ENCODE data around the gene EXOC3L2.
"Not testable (repeated sequence)": the region's sequence is repeated elsewhere in the genome, so short reads cannot be mapped to it uniquely, and the experiment has no call there.

The EXOC3L2 gene

DNA sequence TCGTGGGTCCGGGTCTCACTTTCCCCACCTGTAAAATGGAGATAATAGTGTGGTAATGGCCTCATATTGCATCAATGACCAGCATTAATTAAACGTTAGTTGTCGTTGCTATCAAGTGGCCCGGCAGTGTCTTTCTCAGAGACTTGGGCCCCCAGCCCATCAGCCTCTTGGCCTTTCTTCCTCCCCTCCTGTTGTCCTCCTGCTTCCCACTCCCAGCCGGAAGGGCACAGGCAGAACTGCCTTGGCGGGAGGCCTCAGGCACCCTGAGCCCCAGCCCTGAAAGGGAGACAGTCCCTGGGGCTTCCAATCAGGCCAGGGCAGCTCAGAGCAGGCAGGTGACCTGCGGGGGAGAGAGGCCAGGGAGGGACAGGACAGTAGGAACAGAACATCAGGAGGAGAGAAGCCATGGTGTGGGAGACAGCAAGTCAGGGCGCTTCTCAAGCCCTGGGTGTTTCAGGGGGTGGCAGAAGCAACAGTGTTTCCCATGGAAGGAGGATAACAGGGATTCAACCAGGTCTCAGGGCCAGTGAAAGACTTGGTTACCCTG is 10.5 kb upstream of the EXOC3L2 start:
- no peak for DNase-seq

- no peak for DNase-seq
Measured at GRCh38 chr19:45254044-45254531, 8.9 kb upstream of the EXOC3L2 start.

DNA sequence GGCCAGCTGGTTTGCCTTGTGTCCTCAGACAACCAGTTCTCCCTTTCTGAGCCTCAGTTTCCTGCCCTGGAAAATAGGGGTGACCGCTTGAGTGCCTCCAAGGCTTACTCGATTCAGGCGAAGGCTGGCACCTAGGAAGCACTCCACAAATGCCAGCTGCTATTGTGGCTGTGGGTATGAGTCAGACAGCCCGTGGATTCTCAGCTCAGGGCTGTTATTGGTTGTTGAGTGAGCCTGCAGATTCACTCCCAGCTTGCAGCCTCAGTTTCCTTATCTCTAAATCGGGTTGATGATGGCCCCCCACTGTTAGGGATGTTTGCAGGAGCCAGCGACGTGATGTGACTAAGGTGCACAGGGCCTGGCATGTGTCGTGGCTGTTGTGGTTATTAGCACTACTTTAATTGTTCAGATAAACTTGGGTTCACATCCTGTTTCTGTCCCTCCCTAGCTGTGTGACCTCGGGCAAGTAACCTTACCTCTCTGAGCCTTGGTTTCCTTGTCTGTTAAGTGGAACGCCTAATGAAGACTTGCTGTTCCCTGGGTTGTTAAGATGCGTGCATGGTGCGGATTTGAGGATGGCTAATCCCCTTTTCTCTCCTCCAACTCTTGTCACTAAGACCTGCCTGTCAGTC is 8.3 kb upstream of the EXOC3L2 start:
- no peak for DNase-seq

DNA sequence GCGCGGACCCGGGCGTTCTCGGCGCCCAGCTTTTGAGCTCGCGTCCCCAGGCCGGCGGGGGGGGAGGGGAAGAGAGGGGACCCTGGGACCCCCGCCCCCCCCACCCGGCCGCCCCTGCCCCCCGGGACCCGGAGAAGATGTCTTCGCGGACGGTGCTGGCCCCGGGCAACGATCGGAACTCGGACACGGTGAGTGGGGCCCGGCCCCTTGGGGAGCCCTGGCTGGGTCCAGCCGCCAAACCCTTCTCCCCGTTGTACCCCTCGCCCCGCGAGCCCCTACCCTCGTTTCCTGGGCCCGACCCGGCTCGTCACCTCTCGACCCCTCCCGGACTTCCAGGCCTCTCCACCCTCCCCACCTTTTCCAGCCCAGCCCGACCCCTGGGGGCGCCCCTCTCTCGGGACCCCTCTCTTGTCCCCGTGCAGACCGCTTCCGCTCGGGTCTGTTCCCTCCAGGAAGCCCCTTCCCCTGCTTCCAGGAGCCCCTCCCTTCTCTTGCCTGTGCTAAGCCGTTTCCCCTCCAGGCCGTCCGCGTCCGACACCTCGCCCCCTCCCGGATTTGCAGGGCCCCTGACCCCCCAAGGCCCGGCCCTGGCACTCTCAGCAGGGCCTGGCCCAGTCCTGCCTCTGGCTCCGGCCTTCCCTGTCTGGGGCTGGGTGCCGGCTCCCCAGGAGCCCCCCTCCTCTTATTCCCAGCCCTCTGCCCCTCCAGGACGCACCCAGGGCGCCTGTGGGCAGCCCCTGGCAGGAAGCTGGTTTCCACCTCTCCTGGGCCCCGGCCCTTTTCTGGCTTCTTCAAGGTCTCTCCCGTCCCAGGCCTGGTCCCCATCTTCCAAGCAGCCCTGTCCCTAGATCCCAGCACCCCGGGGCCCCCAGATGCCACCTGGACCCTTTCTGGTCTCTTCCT is 6.5 kb upstream of the EXOC3L2 start:
- no peak for DNase-seq

DNA sequence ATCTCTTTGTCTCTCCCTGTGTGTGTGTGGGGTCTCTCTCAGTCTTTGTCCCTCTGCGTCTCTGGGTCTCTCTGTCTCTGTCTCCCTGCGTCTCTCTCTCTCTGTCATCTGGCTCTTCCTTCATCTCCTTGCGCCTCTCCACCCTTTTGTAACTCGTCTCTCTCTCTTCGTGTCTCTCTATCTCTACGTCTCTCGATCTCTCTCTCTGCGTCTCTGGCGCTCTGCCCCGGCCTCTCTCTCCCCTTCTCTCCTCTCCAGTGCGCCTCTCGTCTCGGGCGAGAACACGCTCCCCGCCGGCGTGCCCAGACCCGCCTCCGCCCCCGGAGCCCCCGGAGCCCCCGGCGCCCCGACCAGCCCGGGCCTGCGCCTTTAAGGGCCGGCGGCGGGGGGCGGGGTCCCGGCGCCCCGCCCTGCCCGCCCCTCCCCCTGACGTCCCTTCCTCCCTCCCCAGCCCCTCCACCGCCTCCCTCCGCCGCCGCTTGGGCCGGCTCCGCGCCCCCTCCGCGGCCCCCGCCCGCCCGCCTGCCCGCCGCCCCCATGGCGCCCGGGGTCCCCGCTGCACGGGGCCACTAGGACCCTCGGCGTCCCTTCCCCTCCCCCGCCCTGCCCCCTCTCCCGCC is 5.7 kb upstream of the EXOC3L2 start, which contains the start of gene MARK4:
MARK4 (plus strand) TSS at position 440 of the 620 bp plus-strand sequence. CDS start 318 bp downstream, outside the sequence.
- no peak for DNase-seq

DNA sequence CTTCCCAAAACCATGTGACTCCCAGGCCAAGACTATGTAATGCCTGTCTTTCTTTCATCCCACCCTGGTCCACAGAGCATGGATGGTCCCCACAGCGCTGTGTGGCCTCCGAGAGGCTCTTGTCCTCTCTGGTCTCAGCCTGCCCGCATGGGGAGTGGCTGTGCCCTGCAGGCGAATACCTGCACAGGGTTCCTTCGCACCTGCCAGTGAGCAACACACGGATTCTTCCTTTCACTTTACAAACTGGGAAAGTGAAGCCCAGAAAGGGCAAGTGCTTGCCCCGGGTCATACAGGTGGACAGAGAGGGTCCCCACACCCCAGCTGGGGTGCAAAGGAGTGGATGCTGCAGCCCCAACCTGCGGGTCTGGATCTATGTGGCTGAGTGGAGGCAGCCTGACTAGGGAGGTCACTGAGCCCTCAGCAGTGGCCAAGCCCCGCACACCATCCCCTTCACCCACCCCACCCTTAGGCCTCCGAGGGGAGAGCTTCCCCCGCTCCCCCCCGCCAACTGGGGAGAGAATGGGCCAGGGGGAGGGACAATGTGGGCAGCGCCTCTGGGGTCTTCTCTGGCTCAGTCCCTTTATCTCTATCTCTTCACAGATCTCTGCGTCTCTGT is 5.1 kb upstream of the EXOC3L2 start:
- DNase-seq, result no peak

DNA sequence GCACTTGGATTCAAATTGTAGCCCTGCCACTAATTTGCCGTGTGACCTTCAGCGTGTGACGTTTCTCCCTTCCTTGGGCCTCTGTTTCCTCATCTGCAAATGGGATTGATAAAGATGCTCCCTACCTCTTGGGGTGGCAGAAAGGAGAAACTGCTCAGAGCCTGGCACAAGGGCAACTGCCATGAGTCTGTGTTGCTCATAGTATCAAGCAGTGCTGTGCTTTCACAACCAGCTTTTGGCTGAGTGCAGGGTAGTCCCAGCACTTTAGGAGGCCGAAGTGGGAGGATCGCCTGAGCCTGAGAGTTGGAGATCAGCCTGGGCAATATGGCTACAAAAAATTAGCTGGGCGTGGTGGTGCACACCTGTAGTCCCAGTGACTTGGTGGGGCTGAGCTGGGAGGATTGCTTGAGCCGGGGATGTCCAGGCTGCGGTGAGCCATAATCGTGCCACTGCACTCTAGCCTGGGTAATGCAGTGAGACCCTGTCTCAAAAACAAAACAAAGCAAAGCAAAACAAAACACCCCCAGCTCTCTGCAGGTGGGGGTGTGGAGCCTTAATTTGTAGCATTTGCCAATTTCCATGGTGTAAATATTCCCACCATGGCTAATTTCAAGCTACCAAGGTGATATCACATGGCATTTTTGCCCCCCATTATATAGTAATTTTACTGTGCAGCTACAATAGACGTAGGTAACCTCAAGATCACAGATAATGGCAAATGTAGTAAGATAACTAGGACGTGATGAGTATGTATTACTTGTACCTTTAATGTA is 4.2 kb upstream of the EXOC3L2 start:
- no peak for DNase-seq

GRCh38 chr19:45247136-45247535 is 1.9 kb upstream of the EXOC3L2 start:
- no peak for DNase-seq

DNA sequence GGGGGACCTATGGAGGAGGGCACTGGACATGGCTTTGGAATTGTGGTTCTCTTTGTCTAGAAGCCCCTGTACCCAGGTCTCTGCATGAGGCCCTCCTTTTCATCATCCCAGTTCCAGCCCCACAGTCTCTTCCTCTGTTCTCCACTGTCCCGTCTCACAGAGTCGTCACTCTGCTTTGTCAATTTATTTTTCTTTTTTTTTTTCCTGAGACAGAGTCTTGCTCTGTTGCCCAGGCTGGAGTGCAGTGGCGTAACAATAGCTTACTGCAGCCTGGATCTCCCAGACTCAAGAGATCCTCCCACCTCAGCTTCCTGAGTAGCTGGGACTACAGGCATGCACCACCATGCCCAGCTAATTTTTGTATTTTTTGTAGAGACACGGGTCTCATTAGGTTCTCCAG is 619 bp upstream of the EXOC3L2 start:
- DNase-seq, result no peak

DNA sequence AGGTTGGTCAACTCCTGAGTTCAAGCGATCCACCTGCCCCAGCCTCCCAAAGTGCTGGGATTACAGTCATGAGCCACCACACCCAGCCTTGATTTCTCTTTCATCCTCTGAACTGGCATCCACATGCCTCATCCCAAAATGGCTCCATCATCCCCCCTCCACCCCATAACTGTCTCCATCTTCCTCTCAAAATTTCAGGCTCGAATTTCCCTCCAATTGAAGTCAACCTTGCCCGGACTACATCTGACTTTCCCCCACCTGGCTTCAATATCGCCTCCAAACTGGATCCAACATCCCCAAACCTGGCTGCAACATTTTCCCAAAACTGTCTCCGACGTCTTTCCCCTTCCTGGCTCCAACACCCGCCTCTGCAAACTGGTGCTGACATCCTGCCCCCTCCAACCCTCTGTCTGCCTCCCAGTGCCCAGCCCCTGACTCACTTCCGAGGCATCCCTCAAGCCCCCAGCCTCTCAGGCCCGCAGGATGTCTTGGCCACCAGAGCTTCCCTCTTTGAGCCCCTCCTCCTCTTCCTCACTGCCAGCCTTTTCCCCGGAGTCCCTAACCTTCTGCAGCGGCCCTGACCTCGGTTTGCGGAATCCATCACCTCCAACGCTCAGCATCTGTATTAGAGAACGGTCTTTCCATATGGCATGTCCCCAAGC is 943 bp downstream of the EXOC3L2 start:
- DNase-seq, result no peak

DNA sequence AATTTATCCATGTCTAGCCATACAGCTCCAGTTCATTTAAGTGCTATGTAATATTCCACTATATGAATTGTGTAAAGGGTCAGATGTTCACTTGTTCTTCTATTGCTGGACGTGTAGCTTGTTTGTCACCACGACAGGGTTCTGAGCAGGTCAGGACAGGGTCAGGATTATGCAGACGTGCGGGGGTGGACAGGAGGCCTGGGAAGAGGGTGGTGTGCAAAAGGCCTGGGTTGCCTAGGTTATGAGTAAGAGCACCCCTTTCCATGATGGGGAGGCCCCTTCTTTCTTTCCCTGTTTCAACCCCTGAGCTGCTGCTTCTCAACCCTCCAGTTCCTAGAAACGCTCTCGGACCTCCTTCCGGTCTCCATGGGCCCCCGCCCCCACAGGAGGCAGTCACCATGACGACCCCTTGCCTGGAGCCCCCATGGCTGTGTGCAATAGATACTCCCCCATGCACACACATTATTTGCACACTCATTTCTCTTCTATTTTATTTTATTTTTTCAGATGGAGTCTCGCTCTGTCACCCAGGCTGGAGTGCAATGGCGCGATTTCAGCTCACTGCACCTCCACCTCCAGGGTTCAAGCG is 2.0 kb downstream of the EXOC3L2 start:
- no peak for DNase-seq

DNA sequence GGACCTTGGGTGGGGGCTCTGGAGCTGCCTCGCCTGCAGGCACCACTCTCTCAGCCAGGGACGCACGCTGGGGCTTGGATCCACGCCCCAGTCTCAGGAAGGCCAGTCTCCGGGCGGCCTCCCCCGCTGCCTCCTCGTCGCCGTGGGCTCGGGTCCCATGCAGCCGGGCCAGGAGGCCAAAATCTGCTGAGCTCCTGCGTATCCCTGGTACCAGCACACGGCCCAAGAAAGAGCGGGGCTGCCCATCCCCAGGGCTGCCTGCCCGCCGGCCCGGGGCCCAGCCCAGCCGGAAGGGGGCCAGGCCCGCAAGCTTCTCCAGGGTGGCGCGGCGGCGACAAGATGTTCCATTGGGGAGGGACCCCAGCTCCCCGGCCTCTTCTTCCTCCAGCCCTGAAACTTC is 6.7 kb downstream of the EXOC3L2 start:
- no peak for DNase-seq

- DNase-seq, result no peak
Measured at GRCh38 chr19:45235485-45235884, 9.7 kb downstream of the EXOC3L2 start.

- DNase-seq, result no peak
Measured at GRCh38 chr19:45234089-45234869, 10.9 kb downstream of the EXOC3L2 start.

DNA sequence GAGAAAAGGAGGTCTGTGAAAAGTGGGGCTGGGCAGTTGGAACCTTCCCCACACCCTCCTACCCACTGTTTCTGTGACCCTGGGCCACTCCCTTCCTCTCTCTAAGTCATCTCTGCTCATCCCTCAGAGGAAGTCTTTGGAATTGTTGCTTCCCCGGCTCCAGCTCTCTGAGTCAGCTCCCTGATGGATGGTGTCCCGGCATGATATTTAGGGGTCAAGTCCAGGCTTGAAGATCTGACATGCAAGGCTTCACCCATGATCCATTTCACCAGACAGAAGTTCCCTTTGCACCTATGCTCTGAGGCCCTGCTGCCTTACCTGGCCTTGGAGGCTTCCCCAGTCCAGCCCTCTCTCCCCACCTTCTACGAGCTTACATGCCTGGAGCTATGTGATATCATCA is 13.3 kb downstream of the EXOC3L2 start:
- DNase-seq, result no peak

DNA sequence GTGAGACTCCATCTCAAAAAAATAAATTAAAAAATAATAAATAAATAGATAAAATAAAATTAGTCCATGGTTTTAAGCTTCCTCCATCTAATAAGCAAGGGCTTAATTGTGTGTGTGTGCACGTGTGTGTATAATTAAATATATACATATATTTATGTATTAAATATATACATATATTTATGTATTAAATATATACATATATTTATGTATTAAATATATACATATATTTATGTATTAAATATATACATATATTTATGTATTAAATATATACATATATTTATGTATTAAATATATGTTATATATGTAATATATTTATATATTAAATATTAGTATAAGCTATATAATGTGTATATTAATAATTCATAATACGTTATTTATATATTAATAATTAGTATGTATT is 16.2 kb downstream of the EXOC3L2 start:
- DNase-seq, result not testable (repeated sequence)

DNA sequence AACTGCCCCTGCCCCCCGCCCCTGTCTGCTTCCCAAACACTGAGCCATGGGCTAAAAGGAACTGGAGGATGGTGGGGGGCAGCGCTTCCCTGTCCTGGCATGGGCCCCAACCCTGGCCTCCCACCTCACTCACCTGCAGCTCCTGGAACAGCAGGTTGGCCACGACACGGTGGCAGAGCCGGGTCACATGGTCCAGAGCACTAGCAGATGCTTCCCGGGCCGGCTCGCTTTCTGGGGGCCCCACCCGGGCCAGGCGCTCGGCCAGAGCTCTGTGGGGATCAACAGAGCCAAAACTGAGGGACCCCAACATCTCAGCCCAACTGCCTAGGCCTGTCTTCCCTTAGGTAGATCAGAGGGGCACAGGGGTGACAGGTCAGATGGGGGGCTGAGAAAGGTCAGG is 20.6 kb downstream of the EXOC3L2 start:
- no peak for DNase-seq

GRCh38 chr19:45223879-45224278 is 21.3 kb downstream of the EXOC3L2 start:
- DNase-seq, result no peak

DNA sequence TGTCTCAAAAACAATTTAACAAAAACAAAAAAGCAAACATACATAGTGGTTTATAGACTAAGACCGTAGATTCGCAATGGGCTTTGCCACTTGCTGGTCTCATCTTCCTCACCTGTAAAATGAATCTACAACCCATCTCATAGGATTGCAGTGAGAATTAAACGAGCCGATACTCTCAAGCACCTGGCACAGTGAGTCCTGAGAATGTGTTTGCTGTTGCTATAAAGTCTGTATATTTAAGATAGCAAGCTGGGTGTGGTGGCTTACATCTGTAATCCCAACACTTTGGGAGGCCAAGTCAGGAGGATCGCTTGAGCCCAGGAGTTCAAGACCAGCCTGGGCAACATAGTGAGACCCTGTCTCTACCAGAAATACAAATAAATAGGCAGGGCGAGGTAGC is 22.5 kb downstream of the EXOC3L2 start:
- no peak for DNase-seq

Measured in NCI-H1092 (cell line).